Mucosa of stomach (tissue), 1 donor: Measurements from ENCODE around the gene MGME1.
"Not testable (repeated sequence)": the region's sequence is repeated elsewhere in the genome, so short reads cannot be mapped to it uniquely, and the experiment has no call there.

Source experiments
- H3K27me3 ChIP-seq: one replicate; pipeline ENCODE4 v1.7.0; 2013; ENCODE audit warnings: mild to moderate bottlenecking, low read length; ENCODE audit not compliant: control insufficient read depth, insufficient read depth
- H3K36me3 ChIP-seq: one replicate; pipeline ENCODE4 v1.7.0; 2013; ENCODE audit warnings: low read length; ENCODE audit not compliant: control insufficient read depth, insufficient read depth
- H3K4me1 ChIP-seq: one replicate; pipeline ENCODE4 v1.7.0; 2013; ENCODE audit warnings: mild to moderate bottlenecking, low read length; ENCODE audit not compliant: control insufficient read depth, insufficient read depth
- H3K4me3 ChIP-seq: one replicate; pipeline ENCODE4 v1.7.0; 2013; ENCODE audit warnings: low read length
- H3K9ac ChIP-seq: one replicate; pipeline ENCODE4 v1.7.0; 2013; ENCODE audit warnings: mild to moderate bottlenecking, low read length, moderate library complexity
- H3K9me3 ChIP-seq: one replicate; pipeline ENCODE4 v1.7.0; 2013; ENCODE audit warnings: mild to moderate bottlenecking, low read length, moderate library complexity; ENCODE audit not compliant: control insufficient read depth
- donor health status: Pancreatic carcinoma.

MGME1 gene

GRCh38 chr20:17955302-17955701 lies 13.5 kb upstream of the MGME1 start:
- peaks cover 41% of the 10 kb centered on the region for H3K4me1 ChIP-seq
- peaks cover 16% of the 10 kb centered on the region for H3K36me3 ChIP-seq
- no peaks in the 10 kb centered on the region for H3K9me3 ChIP-seq
- H3K27me3 ChIP-seq = no peaks in the 10 kb centered on the region
- H3K9ac ChIP-seq = no peak overlapping the region
- no peak overlapping the region for H3K4me3 ChIP-seq

GRCh38 chr20:17956099-17956685 lies 12.6 kb upstream of the MGME1 start:
- Histone ChIP-seq H3K4me1 (peaks cover 44% of the 10 kb centered on the region), H3K4me3 (no peak overlapping the region), H3K9me3 (no peaks in the 10 kb centered on the region), H3K36me3 (peaks cover 16% of the 10 kb centered on the region), H3K27me3 (no peaks in the 10 kb centered on the region), H3K9ac (no peak overlapping the region)

- Histone ChIP-seq H3K9ac (no peak overlapping the region), H3K9me3 (no peaks in the 10 kb centered on the region), H3K4me1 (peaks cover 57% of the 10 kb centered on the region), H3K27me3 (no peaks in the 10 kb centered on the region), H3K36me3 (peaks cover 16% of the 10 kb centered on the region), H3K4me3 (no peak overlapping the region)
These were observed 11.1 kb upstream of the MGME1 start for GRCh38 chr20:17957505-17958363.

- Histone ChIP-seq H3K9me3 (no peaks in the 10 kb centered on the region), H3K4me3 (no peak overlapping the region), H3K27me3 (no peaks in the 10 kb centered on the region), H3K36me3 (peaks cover 10% of the 10 kb centered on the region), H3K9ac (no peak overlapping the region), H3K4me1 (peaks cover 65% of the 10 kb centered on the region)
These were observed 10.2 kb upstream of the MGME1 start for GRCh38 chr20:17958373-17959256.

- H3K4me3 ChIP-seq = no peak overlapping the region
- H3K36me3 ChIP-seq = peaks cover 3% of the 10 kb centered on the region
- no peak overlapping the region for H3K9ac ChIP-seq
- H3K4me1 ChIP-seq = peaks cover 71% of the 10 kb centered on the region
- H3K27me3 ChIP-seq = no peaks in the 10 kb centered on the region
- H3K9me3 ChIP-seq = no peaks in the 10 kb centered on the region
These were observed 9.6 kb upstream of the MGME1 start for GRCh38 chr20:17959257-17959627.

- not testable (repeated sequence) for H3K9me3 ChIP-seq, H3K9ac ChIP-seq, H3K4me3 ChIP-seq, H3K27me3 ChIP-seq, H3K36me3 ChIP-seq
- H3K4me1 ChIP-seq = peaks cover 73% of the 10 kb centered on the region
These were observed 8.4 kb upstream of the MGME1 start for GRCh38 chr20:17960400-17960885.

- Histone ChIP-seq H3K9me3 (no peaks in the 10 kb centered on the region), H3K4me3 (no peak overlapping the region), H3K36me3 (no peaks in the 10 kb centered on the region), H3K9ac (no peak overlapping the region), H3K27me3 (no peaks in the 10 kb centered on the region), H3K4me1 (peaks cover 75% of the 10 kb centered on the region)
These were observed 7.8 kb upstream of the MGME1 start for GRCh38 chr20:17960927-17961586.

- Histone ChIP-seq H3K9ac (no peak overlapping the region), H3K4me1 (peaks cover 77% of the 10 kb centered on the region), H3K4me3 (no peak overlapping the region)
These were observed 7.3 kb upstream of the MGME1 start for GRCh38 chr20:17961587-17961940.

GRCh38 chr20:17963114-17963897 lies 5.5 kb upstream of the MGME1 start:
- no peak overlapping the region for H3K4me3 ChIP-seq
- H3K9ac ChIP-seq = no peak overlapping the region
- H3K4me1 ChIP-seq = peaks cover 69% of the 10 kb centered on the region
- H3K9me3 ChIP-seq = no peaks in the 10 kb centered on the region
- no peaks in the 10 kb centered on the region for H3K27me3 ChIP-seq
- H3K36me3 ChIP-seq = no peaks in the 10 kb centered on the region

More at GRCh38 chr20:17961587-17961940, 7.3 kb upstream of the MGME1 start:
- no peaks in the 10 kb centered on the region for H3K9me3 ChIP-seq
- no peaks in the 10 kb centered on the region for H3K36me3 ChIP-seq
- no peaks in the 10 kb centered on the region for H3K27me3 ChIP-seq

- H3K9ac ChIP-seq = no peak overlapping the region
- H3K36me3 ChIP-seq = no peaks in the 10 kb centered on the region
- no peaks in the 10 kb centered on the region for H3K9me3 ChIP-seq
- peaks cover 62% of the 10 kb centered on the region for H3K4me1 ChIP-seq
- no peak overlapping the region for H3K4me3 ChIP-seq
- no peaks in the 10 kb centered on the region for H3K27me3 ChIP-seq
These were observed 4.7 kb upstream of the MGME1 start for GRCh38 chr20:17964073-17964472.

GRCh38 chr20:17964632-17965031 lies 4.2 kb upstream of the MGME1 start:
- no peaks in the 10 kb centered on the region for H3K9me3 ChIP-seq
- peaks cover 56% of the 10 kb centered on the region for H3K4me1 ChIP-seq
- no peaks in the 10 kb centered on the region for H3K27me3 ChIP-seq
- no peak overlapping the region for H3K9ac ChIP-seq
- no peaks in the 10 kb centered on the region for H3K36me3 ChIP-seq
- H3K4me3 ChIP-seq = no peak overlapping the region
